GM19395 (cell line): ENCODE results near the gene TRIM47.

ENCODE experiments used
- ATAC-seq: cut with Tn5 transposase; IDR thresholded peaks from one replicate; pipeline ENCODE4 v1.9.1; 2021; ENCODE audit warnings: mild to moderate bottlenecking, moderate library complexity; ENCODE audit not compliant: unreplicated experiment

TRIM47 gene

GRCh38 chr17:75878174-75878998 lies at the start of gene TRIM47:
TRIM47 (minus strand) TSS chr17:75878581; CDS start chr17:75878548, 33 bp downstream.
- no peak for ATAC-seq

GRCh38 chr17:75927286-75927922 lies 49.0 kb upstream of the TRIM47 start:
- no peak for ATAC-seq

GRCh38 chr17:75926456-75926855 lies 48.1 kb upstream of the TRIM47 start:
- no peak for ATAC-seq

GRCh38 chr17:75925912-75926311 lies 47.5 kb upstream of the TRIM47 start:
- ATAC-seq: no peak

- ATAC-seq: no peak
These were observed 46.7 kb upstream of the TRIM47 start for GRCh38 chr17:75925103-75925502.

- no peak for ATAC-seq
These were observed 44.8 kb upstream of the TRIM47 start for GRCh38 chr17:75922963-75923874.

- ATAC-seq: no peak
These were observed 44.0 kb upstream of the TRIM47 start for GRCh38 chr17:75922173-75922961.

- no peak for ATAC-seq
These were observed 43.2 kb upstream of the TRIM47 start for GRCh38 chr17:75921596-75921995.

GRCh38 chr17:75920045-75920560 lies 41.7 kb upstream of the TRIM47 start:
- ATAC-seq: no peak

GRCh38 chr17:75919611-75920010 lies 41.2 kb upstream of the TRIM47 start:
- no peak for ATAC-seq

- no peak for ATAC-seq
These were observed 39.6 kb upstream of the TRIM47 start for GRCh38 chr17:75917917-75918445.

GRCh38 chr17:75917141-75917916 lies 38.9 kb upstream of the TRIM47 start:
- ATAC-seq: no peak

GRCh38 chr17:75915268-75915667 lies 36.9 kb upstream of the TRIM47 start:
- no peak for ATAC-seq

GRCh38 chr17:75914643-75915267 lies 36.4 kb upstream of the TRIM47 start:
- no peak for ATAC-seq

GRCh38 chr17:75913537-75914210 lies 35.3 kb upstream of the TRIM47 start:
- ATAC-seq: no peak

GRCh38 chr17:75910699-75911098 lies 32.3 kb upstream of the TRIM47 start:
- ATAC-seq: no peak

GRCh38 chr17:75909812-75910274 lies 31.5 kb upstream of the TRIM47 start:
- ATAC-seq: no peak
